Activated CD8-positive, alpha-beta memory T cell treated with anti-CD3 and anti-CD28 coated beads for 24 hours (primary cell): Measurements from ENCODE around the gene NDUFA5.
"Not testable (repeated sequence)": the region's sequence is repeated elsewhere in the genome, so short reads cannot be mapped to it uniquely, and the experiment has no call there.

Experiments
- DNase-seq: peaks from one replicate; pipeline ENCODE4 v3.0.0-alpha.2; 2020

NDUFA5 gene

GRCh38 chr7:123555484-123555883 lies 2.1 kb downstream of the NDUFA5 start:
- DNase-seq = no peak

- no peak for DNase-seq
These were observed 4.5 kb downstream of the NDUFA5 start for GRCh38 chr7:123553159-123553558.

- DNase-seq = no peak
These were observed 5.0 kb downstream of the NDUFA5 start for GRCh38 chr7:123552641-123553040.

GRCh38 chr7:123552134-123552533 lies 5.5 kb downstream of the NDUFA5 start:
- not testable (repeated sequence) for DNase-seq

GRCh38 chr7:123548406-123548805 lies 9.2 kb downstream of the NDUFA5 start:
- no peak for DNase-seq

GRCh38 chr7:123539871-123540270 lies 17.7 kb downstream of the NDUFA5 start:
- DNase-seq = no peak

GRCh38 chr7:123538897-123539296 lies 18.7 kb downstream of the NDUFA5 start:
- DNase-seq = no peak

GRCh38 chr7:123538189-123538714 lies 19.4 kb downstream of the NDUFA5 start:
- DNase-seq = no peak

GRCh38 chr7:123537026-123537642 lies 20.5 kb downstream of the NDUFA5 start:
- no peak for DNase-seq

- no peak for DNase-seq
These were observed 22.1 kb downstream of the NDUFA5 start for GRCh38 chr7:123535517-123535916.

GRCh38 chr7:123534383-123535260 lies 23.0 kb downstream of the NDUFA5 start, which contains the start of gene IQUB:
IQUB (minus strand) TSS chr7:123534595; CDS start chr7:123512340, 22,255 bp downstream.
- peak; percentile 97 for DNase-seq

- no peak for DNase-seq
These were observed 23.7 kb downstream of the NDUFA5 start for GRCh38 chr7:123533929-123534382.

- DNase-seq = no peak
These were observed 24.1 kb downstream of the NDUFA5 start for GRCh38 chr7:123533553-123533917.

GRCh38 chr7:123532788-123533552 lies 24.6 kb downstream of the NDUFA5 start:
- DNase-seq = peak; percentile 72

- not testable (repeated sequence) for DNase-seq
These were observed 25.3 kb downstream of the NDUFA5 start for GRCh38 chr7:123532343-123532742.

GRCh38 chr7:123530035-123530591 lies 27.5 kb downstream of the NDUFA5 start:
- DNase-seq = not testable (repeated sequence)

- DNase-seq = no peak
These were observed 29.4 kb downstream of the NDUFA5 start for GRCh38 chr7:123528265-123528664.

GRCh38 chr7:123527712-123528225 lies 29.8 kb downstream of the NDUFA5 start:
- DNase-seq = not testable (repeated sequence)

GRCh38 chr7:123526533-123526932 lies 31.1 kb downstream of the NDUFA5 start:
- not testable (repeated sequence) for DNase-seq

- no peak for DNase-seq
These were observed 35.6 kb downstream of the NDUFA5 start for GRCh38 chr7:123522066-123522465.

- no peak for DNase-seq
These were observed 52.4 kb downstream of the NDUFA5 start for GRCh38 chr7:123505221-123505620.

GRCh38 chr7:123502201-123502600 lies 55.4 kb downstream of the NDUFA5 start:
- no peak for DNase-seq
